HepG2 (cell line): ENCODE measurements around the gene NUP93. TPM values are rescaled to one million over a fixed set of nuclear protein-coding genes. Genes with fewer than 3 reads are reported as not detected.

ENCODE experiments used
- GLI4 ChIP-seq: sonication (generic); formaldehyde crosslinking; IDR thresholded peaks from 2 replicates; pipeline ENCODE4 v1.5.1; 2020; ENCODE audit warnings: missing genetic modification reagents, mild to moderate bottlenecking, moderate library complexity, borderline replicate concordance
- KLF15 ChIP-seq: sonication (generic); formaldehyde crosslinking; IDR thresholded peaks from 2 replicates; pipeline ENCODE4 v1.8.1; 2023; ENCODE audit warnings: borderline replicate concordance, mild to moderate bottlenecking, inconsistent platforms, missing genetic modification reagents, mixed read lengths
- KMT2B ChIP-seq: IDR thresholded peaks from 2 replicates; pipeline ENCODE4 v1.6.1; 2016; ENCODE audit warnings: missing genetic modification reagents, missing compliant biosample characterization
- MAF1 ChIP-seq: sonication (generic); formaldehyde crosslinking; IDR thresholded peaks from 2 replicates; pipeline ENCODE4 v1.5.0; 2020; ENCODE audit warnings: missing genetic modification reagents, borderline replicate concordance
- NFE2L2 ChIP-seq: fragments of 150-350 bp; IDR thresholded peaks from 2 replicates; pipeline ENCODE4 v1.6.1; 2014; ENCODE audit warnings: low read length
- PAWR ChIP-seq: sonication (generic); formaldehyde crosslinking; IDR thresholded peaks from 2 replicates; pipeline ENCODE4 v1.4.0; 2020; ENCODE audit warnings: missing genetic modification reagents, mild to moderate bottlenecking, borderline replicate concordance
- ZFP82 ChIP-seq: sonication (generic); formaldehyde crosslinking; IDR thresholded peaks from 2 replicates; pipeline ENCODE4 v1.5.1; 2020; ENCODE audit warnings: mild to moderate bottlenecking, missing genetic modification reagents, borderline replicate concordance
- ZNF264 ChIP-seq: sonication (generic); formaldehyde crosslinking; IDR thresholded peaks from 2 replicates; pipeline ENCODE4 v1.4.0; 2020; ENCODE audit warnings: missing genetic modification reagents
- ZNF282 ChIP-seq: fragments of 450-650 bp; IDR thresholded peaks from 2 replicates; pipeline ENCODE4 v1.6.1; 2018; ENCODE audit not compliant: partially characterized antibody
- polyA plus RNA-seq, 8 experiments: library from polyadenylated mRNA; depleted of rRNA in 3 of 8; stranded (reverse) in 7 of 8; unstranded in 1 of 8; fragments of >200 nt; fragmentation: Illumina TruSeq in 4 of 8; extraction: Trizol in 4 of 8; gene quantifications; 2 replicates each; pipeline versions ENCODE4 v1.2.1 to v1.2.3, GENCODE V29; 2011 to 2016; ENCODE audit warnings: low read depth in 4 of 8, missing spikeins in 1 of 8, mixed read lengths in 1 of 8; ENCODE audit not compliant: insufficient read depth in 1 of 8
- total RNA-seq, 5 experiments: library from RNA; depleted of rRNA; stranded (reverse); fragments of >200 nt; fragmentation: Illumina TruSeq; extraction: Trizol; gene quantifications; 2 replicates each; pipeline ENCODE4 v1.2.3, GENCODE V29; 2016; ENCODE audit warnings: low read depth in 1 of 5
- TF ChIP-seq, protein P1 (sequence below): sonication (generic); formaldehyde crosslinking; conservative IDR thresholded peaks from 2 replicates; pipeline ENCODE4 v1.4.0; 2020; ENCODE audit warnings: missing genetic modification reagents
- TF ChIP-seq, protein P2 (sequence below): IDR thresholded peaks from 2 replicates; pipeline ENCODE4 v1.6.1; 2016; ENCODE audit warnings: mild to moderate bottlenecking

Gene NUP93
- total and polyA plus RNA-seq, 2 of the 13 experiments (the other 11 are each of a cell fraction or from before 2014, with no cell fraction given), result 58.5 to 140 TPM

DNA sequence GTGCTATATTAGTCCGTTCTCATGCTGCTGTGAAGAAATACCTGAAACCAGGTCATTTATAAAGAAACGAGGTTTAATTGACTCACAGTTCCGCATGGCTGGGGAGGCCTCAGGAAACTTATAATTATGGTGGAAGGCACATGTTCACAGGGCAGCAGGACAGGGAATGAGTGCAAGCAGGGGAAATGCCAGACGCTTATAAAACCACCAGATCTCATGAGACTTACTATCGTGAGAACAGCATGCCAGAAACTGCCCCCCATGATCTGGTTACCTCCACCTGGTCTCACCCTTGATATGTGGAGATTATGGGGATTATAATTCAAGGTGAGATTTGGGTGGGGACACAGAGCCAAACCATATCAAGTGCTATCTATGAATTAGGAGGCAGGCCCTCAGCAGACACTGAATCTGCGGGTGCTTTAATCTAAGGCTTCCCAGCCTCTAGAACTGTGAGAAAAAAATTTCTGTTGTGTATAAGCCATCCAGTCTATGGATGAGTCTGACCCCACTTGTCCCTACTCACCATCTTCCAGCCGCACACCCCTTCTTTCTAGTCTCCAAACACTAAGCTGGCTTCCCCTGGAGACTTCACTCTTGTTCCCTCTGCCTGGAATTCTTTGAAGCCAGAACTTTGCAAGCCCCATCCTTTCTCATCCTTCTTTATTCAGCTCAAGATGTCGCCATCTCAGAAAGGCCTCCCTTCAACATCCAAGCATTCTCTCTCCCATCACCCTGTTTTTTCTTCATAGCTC is 772 bp upstream of the NUP93 start (continued):
- TF ChIP-seq, protein P1, sequence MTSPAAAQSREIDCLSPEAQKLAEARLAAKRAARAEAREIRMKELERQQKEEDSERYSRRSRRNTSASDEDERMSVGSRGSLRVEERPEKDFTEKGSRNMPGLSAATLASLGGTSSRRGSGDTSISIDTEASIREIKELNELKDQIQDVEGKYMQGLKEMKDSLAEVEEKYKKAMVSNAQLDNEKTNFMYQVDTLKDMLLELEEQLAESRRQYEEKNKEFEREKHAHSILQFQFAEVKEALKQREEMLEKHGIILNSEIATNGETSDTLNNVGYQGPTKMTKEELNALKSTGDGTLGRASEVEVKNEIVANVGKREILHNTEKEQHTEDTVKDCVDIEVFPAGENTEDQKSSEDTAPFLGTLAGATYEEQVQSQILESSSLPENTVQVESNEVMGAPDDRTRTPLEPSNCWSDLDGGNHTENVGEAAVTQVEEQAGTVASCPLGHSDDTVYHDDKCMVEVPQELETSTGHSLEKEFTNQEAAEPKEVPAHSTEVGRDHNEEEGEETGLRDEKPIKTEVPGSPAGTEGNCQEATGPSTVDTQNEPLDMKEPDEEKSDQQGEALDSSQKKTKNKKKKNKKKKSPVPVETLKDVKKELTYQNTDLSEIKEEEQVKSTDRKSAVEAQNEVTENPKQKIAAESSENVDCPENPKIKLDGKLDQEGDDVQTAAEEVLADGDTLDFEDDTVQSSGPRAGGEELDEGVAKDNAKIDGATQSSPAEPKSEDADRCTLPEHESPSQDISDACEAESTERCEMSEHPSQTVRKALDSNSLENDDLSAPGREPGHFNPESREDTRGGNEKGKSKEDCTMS (CRISPR knock-in tag), result no peak
- TF ChIP-seq GLI4 (CRISPR knock-in tag), result peak; percentile 21; the same call in 1 of the 2 replicates
- TF ChIP-seq, protein P2, sequence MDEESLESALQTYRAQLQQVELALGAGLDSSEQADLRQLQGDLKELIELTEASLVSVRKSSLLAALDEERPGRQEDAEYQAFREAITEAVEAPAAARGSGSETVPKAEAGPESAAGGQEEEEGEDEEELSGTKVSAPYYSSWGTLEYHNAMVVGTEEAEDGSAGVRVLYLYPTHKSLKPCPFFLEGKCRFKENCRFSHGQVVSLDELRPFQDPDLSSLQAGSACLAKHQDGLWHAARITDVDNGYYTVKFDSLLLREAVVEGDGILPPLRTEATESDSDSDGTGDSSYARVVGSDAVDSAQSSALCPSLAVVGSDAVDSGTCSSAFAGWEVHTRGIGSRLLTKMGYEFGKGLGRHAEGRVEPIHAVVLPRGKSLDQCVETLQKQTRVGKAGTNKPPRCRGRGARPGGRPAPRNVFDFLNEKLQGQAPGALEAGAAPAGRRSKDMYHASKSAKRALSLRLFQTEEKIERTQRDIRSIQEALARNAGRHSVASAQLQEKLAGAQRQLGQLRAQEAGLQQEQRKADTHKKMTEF (CRISPR knock-in tag), result no peak
- TF ChIP-seq NFE2L2, result no peak
- no peak for TF ChIP-seq ZNF264 (CRISPR knock-in tag)
- no peak for TF ChIP-seq ZNF282
- TF ChIP-seq ZFP82, result 0 out of 2 replicates have a peak, but pooled peaks have one; percentile 39
- no peak for TF ChIP-seq PAWR (CRISPR knock-in tag)
- TF ChIP-seq KMT2B, result no peak
- TF ChIP-seq MAF1, result no peak
- TF ChIP-seq KLF15 (CRISPR knock-in tag), result no peak
